Endothelial cell of umbilical vein (primary cell): Measurements from ENCODE around the gene SDCCAG8. TPM values are rescaled to one million over a fixed set of nuclear protein-coding genes. Genes with fewer than 3 reads are reported as not detected.

Experiments
- BruUV-seq: library from RNA; stranded (reverse); fragments of 400-500 nt; replicated peaks from 2 replicates; lab custom pipeline; 2021; lab: Mats Ljungman, UMichigan
- CTCF ChIA-PET: fragments of 300-600, 350-600 bp; sonication (Branson Sonifier 250); formaldehyde crosslinking; loops from one replicate; lab custom pipeline; 2021; ENCODE audit warnings: antibody characterized with exemption, inconsistent platforms; lab: Charles Lee
- POLR2A ChIA-PET: fragments of 300-600, 350-600 bp; sonication (Branson Sonifier 250); formaldehyde crosslinking; loops from one replicate; lab custom pipeline; 2021; ENCODE audit warnings: antibody characterized with exemption, inconsistent platforms; lab: Charles Lee
- DNase-seq: peaks from one replicate; pipeline ENCODE4 v3.0.0-alpha.2; 2011; ENCODE audit warnings: low read depth, low spot score
- FAIRE-seq: peaks from 2 replicates; lab custom pipeline; 2011; peaks lifted over from hg19 to GRCh38; lab: Jason Lieb, UNC
- H2AFZ ChIP-seq: 2 replicates; pipeline ENCODE4 v1.6.0; 2012; ENCODE audit warnings: low read depth, low read length, control low read depth, inconsistent platforms
- H3K27ac ChIP-seq: 2 replicates; pipeline ENCODE4 v1.5.1; 2011; ENCODE audit warnings: low read depth, mild to moderate bottlenecking, control low read depth, low read length, moderate library complexity; ENCODE audit not compliant: insufficient read depth
- H3K27me3 ChIP-seq, 2 experiments: 2 replicates each; pipeline versions ENCODE4 v1.6.0 to v1.6.1; 2011; ENCODE audit warnings: low read length in 2 of 2, mixed read lengths in 1 of 2; ENCODE audit not compliant: control insufficient read depth in 2 of 2, insufficient read depth in 2 of 2
- H3K36me3 ChIP-seq, 2 experiments: 2 replicates in 1 of 2; 3 replicates in 1 of 2; pipeline ENCODE4 v1.5.1; 2011; ENCODE audit warnings: low read length in 2 of 2, mild to moderate bottlenecking in 1 of 2, moderate library complexity in 1 of 2; ENCODE audit not compliant: control insufficient read depth in 2 of 2, insufficient read depth in 2 of 2; ENCODE audit errors: extremely low read depth in 1 of 2
- H3K4me1 ChIP-seq: 3 replicates; pipeline ENCODE4 v1.5.1; 2011; ENCODE audit warnings: mild to moderate bottlenecking, low read length; ENCODE audit not compliant: control insufficient read depth, insufficient read depth; ENCODE audit errors: extremely low read depth
- H3K4me2 ChIP-seq: 2 replicates; pipeline ENCODE4 v1.6.1; 2011; ENCODE audit warnings: low read length, control low read depth, mixed read lengths; ENCODE audit not compliant: insufficient read depth
- H3K4me3 ChIP-seq, 3 experiments: fragments of 200-600 bp in 1 of 3; sonication (generic), shearing (Covaris generic) in 1 of 3; replicated peaks in 1 of 3; 2 replicates each; pipeline ENCODE4 v1.5.1; 2011 to 2016; ENCODE audit warnings: control low read depth in 3 of 3, low read length in 3 of 3, mild to moderate bottlenecking in 2 of 3, inconsistent platforms in 1 of 3, low read depth in 1 of 3, moderate library complexity in 1 of 3; ENCODE audit not compliant: insufficient read depth in 1 of 3
- H3K79me2 ChIP-seq: 2 replicates; pipeline ENCODE4 v1.6.0; 2012; ENCODE audit warnings: low read length, inconsistent platforms; ENCODE audit not compliant: control insufficient read depth, insufficient read depth
- H3K9ac ChIP-seq: replicated peaks from 2 replicates; pipeline ENCODE3; 2011; ENCODE audit warnings: low read length, control low read depth; ENCODE audit not compliant: insufficient read depth; ENCODE audit errors: extremely low read depth
- H3K9me1 ChIP-seq: replicated peaks from 3 replicates; pipeline ENCODE4 v1.6.0; 2011; ENCODE audit warnings: mild to moderate bottlenecking, low read length; ENCODE audit not compliant: control insufficient read depth, insufficient read depth; ENCODE audit errors: extremely low read depth
- H3K9me3 ChIP-seq: replicated peaks from 2 replicates; pipeline ENCODE4 v1.5.1; 2012; ENCODE audit warnings: low read length, inconsistent platforms; ENCODE audit not compliant: control insufficient read depth, insufficient read depth
- H4K20me1 ChIP-seq: replicated peaks from 2 replicates; pipeline ENCODE3; 2011; ENCODE audit warnings: mild to moderate bottlenecking, low read length; ENCODE audit not compliant: control insufficient read depth, insufficient read depth; ENCODE audit errors: extremely low read depth
- EZH2 ChIP-seq: IDR thresholded peaks from 2 replicates; pipeline ENCODE4 v1.6.1; 2012; ENCODE audit warnings: borderline replicate concordance, low read depth, mild to moderate bottlenecking, moderate library complexity, low read length, inconsistent platforms; ENCODE audit not compliant: severe bottlenecking
- FOS ChIP-seq: IDR thresholded peaks from 2 replicates; pipeline ENCODE4 v1.6.1; 2011; ENCODE audit warnings: mild to moderate bottlenecking, low read length, moderate library complexity, borderline replicate concordance; ENCODE audit not compliant: insufficient read depth
- GATA2 ChIP-seq: IDR thresholded peaks from 2 replicates; pipeline ENCODE4 v1.7.0; 2011; ENCODE audit warnings: low read depth, mild to moderate bottlenecking, moderate library complexity, mixed read lengths, low read length; ENCODE audit not compliant: insufficient read length, insufficient read depth
- JUN ChIP-seq: IDR thresholded peaks from 2 replicates; pipeline ENCODE4 v1.6.1; 2011; ENCODE audit warnings: borderline replicate concordance, low read depth; ENCODE audit not compliant: insufficient read length, insufficient read depth
- MYC ChIP-seq: IDR thresholded peaks from one replicate; pipeline ENCODE4 v1.6.1; 2011; ENCODE audit warnings: mild to moderate bottlenecking, low read depth, low read length
- POLR2A ChIP-seq: IDR thresholded peaks from 2 replicates; pipeline ENCODE4 v1.6.1; 2012; ENCODE audit warnings: low read depth, mild to moderate bottlenecking, control low read depth, low read length
- POLR2AphosphoS5 ChIP-seq: IDR thresholded peaks from 2 replicates; pipeline ENCODE4 v1.6.1; 2012; ENCODE audit warnings: low read depth, mild to moderate bottlenecking, control low read depth, low read length, moderate library complexity; ENCODE audit not compliant: insufficient read depth
- dilution Hi-C: fragments of 300-500 bp; cut with MboI; formaldehyde crosslinking; loops from one replicate; pipeline ENCODE4 v1.15.0; 2019; ENCODE audit warnings: low sequenced_read_pairs; ENCODE audit not compliant: extremely low pct_ligation_motif_present
- intact Hi-C: fragments of 100-400 bp; cut with micrococcal nuclease; formaldehyde crosslinking; loops from one replicate; pipeline ENCODE4 v1.10.0; 2022
- polyA plus RNA-seq, 4 experiments: library from polyadenylated mRNA; depleted of rRNA in 3 of 4; stranded (reverse) in 3 of 4; unstranded in 1 of 4; fragments of >200 nt; gene quantifications; 2 replicates each; pipeline versions ENCODE4 v1.2.1 to v1.2.3, GENCODE V29; 2011 to 2012; ENCODE audit warnings: missing spikeins in 1 of 4
- total RNA-seq: library from RNA; stranded (reverse); gene quantifications from 2 replicates; pipeline ENCODE4 v1.2.3, GENCODE V29; 2021
- TF ChIP-seq, protein P1 (sequence below), 2 donors: IDR thresholded peaks; 1 replicate in 1 of 2; 2 replicates in 1 of 2; pipeline ENCODE4 v1.5.1; 2011; ENCODE audit warnings: low read length in 2 of 2, mild to moderate bottlenecking in 2 of 2, moderate library complexity in 2 of 2, control low read depth in 1 of 2, inconsistent platforms in 1 of 2, low read depth in 1 of 2; ENCODE audit not compliant: insufficient read depth in 1 of 2; ENCODE audit errors: extremely low read depth in 1 of 2
- TF ChIP-seq, protein P2 (sequence below): IDR thresholded peaks from 2 replicates; pipeline ENCODE4 v1.6.1; 2011; ENCODE audit not compliant: insufficient read depth, insufficient read length

SDCCAG8 gene
- total and polyA plus RNA-seq, 2 donors (not counting 3 experiments of a cell fraction or from before 2014, with no cell fraction given), result 14.6 to 25.7 TPM

DNA sequence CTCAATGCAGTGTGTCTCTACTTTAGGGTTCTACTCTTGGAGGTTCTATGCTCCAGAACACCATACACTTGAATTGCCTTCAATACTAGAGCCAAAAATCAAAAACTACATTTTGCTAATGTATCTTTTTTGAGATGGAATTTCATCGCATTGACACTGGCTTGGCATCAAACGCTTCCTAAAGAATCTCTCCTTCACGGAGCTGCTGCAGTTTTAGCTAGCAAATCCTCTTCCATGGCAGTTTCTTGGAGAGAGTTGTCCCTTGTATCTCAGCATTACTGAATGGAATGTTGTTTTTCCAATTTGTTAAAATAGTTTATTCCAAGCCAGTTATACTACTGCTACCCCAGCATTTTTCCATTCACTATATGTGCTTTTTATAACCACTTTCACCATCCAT lies 17.7 kb downstream of the SDCCAG8 start:
- H2AFZ ChIP-seq, result no peak overlapping the region
- no peaks in the 10 kb centered on the region for H3K9me3 ChIP-seq
- FAIRE-seq (no peak), DNase-seq (no peak)
- H3K9ac ChIP-seq, result no peak overlapping the region
- TF ChIP-seq JUN (no peak), POLR2AphosphoS5 (no peak)
- no peak overlapping the region for H3K4me2 ChIP-seq
- ChIA-PET POLR2A (interaction anchor here (1.7 kb wide), 1 partner anchor 18 kb away, joined by 8 read pairs; the partner anchor contains the start of gene SDCCAG8), CTCF (interaction anchor here (0.8 to 1.2 kb wide), 3 partner anchors 10 to 12 kb away, joined by 3 read pairs; no protein-coding TSS in a partner anchor)
- dilution Hi-C loops (no loop called here), intact Hi-C loops (no loop called here)
- peaks cover 2 to 6% of the 10 kb centered on the region in 2 experiments for H3K36me3 ChIP-seq
- no peak overlapping the region for H3K27ac ChIP-seq
- peaks cover 28% of the 10 kb centered on the region for H3K79me2 ChIP-seq
- no peaks in the 10 kb centered on the region for H3K9me1 ChIP-seq
- BruUV-seq, result no TSS peak
- no peaks in the 10 kb centered on the region for H4K20me1 ChIP-seq
- H3K4me3 ChIP-seq, result no peak overlapping the region
- H3K27me3 ChIP-seq, result no peaks in the 10 kb centered on the region
- peaks cover 26% of the 10 kb centered on the region for H3K4me1 ChIP-seq

GRCh38 chr1:243273945-243274344 lies 18.1 kb downstream of the SDCCAG8 start:
- Histone ChIP-seq H2AFZ (no peak overlapping the region), H3K27ac (no peak overlapping the region), H3K79me2 (peaks cover 28% of the 10 kb centered on the region), H4K20me1 (no peaks in the 10 kb centered on the region), H3K9me3 (no peaks in the 10 kb centered on the region), H3K4me1 (peaks cover 21% of the 10 kb centered on the region), H3K27me3 (no peaks in the 10 kb centered on the region), H3K4me3 (no peak overlapping the region), H3K4me2 (no peak overlapping the region), H3K9me1 (no peaks in the 10 kb centered on the region), H3K9ac (no peak overlapping the region), H3K36me3 (peaks cover 2 to 6% of the 10 kb centered on the region in 2 experiments)
- TF ChIP-seq POLR2A, result no peak
- TF ChIP-seq FOS, result no peak
- TF ChIP-seq, protein P1, sequence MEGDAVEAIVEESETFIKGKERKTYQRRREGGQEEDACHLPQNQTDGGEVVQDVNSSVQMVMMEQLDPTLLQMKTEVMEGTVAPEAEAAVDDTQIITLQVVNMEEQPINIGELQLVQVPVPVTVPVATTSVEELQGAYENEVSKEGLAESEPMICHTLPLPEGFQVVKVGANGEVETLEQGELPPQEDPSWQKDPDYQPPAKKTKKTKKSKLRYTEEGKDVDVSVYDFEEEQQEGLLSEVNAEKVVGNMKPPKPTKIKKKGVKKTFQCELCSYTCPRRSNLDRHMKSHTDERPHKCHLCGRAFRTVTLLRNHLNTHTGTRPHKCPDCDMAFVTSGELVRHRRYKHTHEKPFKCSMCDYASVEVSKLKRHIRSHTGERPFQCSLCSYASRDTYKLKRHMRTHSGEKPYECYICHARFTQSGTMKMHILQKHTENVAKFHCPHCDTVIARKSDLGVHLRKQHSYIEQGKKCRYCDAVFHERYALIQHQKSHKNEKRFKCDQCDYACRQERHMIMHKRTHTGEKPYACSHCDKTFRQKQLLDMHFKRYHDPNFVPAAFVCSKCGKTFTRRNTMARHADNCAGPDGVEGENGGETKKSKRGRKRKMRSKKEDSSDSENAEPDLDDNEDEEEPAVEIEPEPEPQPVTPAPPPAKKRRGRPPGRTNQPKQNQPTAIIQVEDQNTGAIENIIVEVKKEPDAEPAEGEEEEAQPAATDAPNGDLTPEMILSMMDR (IDR thresholded peaks at IDR 0.05; ENCODE audit: extremely low read depth in 1 of 2, insufficient read depth in 1 of 2, low read depth in 1 of 2, low read length in 2 of 2), result no peak
- no peak for TF ChIP-seq JUN
- TF ChIP-seq EZH2, result no peak
- TF ChIP-seq, protein P2, sequence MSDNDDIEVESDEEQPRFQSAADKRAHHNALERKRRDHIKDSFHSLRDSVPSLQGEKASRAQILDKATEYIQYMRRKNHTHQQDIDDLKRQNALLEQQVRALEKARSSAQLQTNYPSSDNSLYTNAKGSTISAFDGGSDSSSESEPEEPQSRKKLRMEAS, result no peak
- TF ChIP-seq GATA2, result no peak
- no peak for TF ChIP-seq POLR2AphosphoS5
- TF ChIP-seq MYC, result no peak
- intact Hi-C loops (no loop called here), dilution Hi-C loops (no loop called here)
- CTCF ChIA-PET, result interaction anchor here (0.9 to 1.1 kb wide), 2 partner anchors 9 to 10 kb away, joined by 3 read pairs; no protein-coding TSS in a partner anchor
- FAIRE-seq (no peak), DNase-seq (no peak)
- POLR2A ChIA-PET, result no interaction called here
- BruUV-seq, result no TSS peak
